Right lobe of liver (tissue), 6 donors: ENCODE data around the gene WNT16. TPM values are rescaled to one million over a fixed set of nuclear protein-coding genes. Genes with fewer than 3 reads are reported as not detected.

Source experiments
- ATAC-seq, 4 donors: fragments of 200-7000 bp; cut with Tn5 transposase; one replicate each; pipeline ENCODE4 v1.9.1; 2020; ENCODE audit warnings: mild to moderate bottlenecking in 4 of 4, moderate library complexity in 4 of 4
- DNase-seq, 3 donors: peaks; one replicate each; pipeline ENCODE4 v3.0.0-alpha.2; 2020
- H3K27ac ChIP-seq, 3 donors: fragments of 200-600 bp; one replicate each; pipeline ENCODE4 v1.8.0; 2022
- H3K27me3 ChIP-seq, 2 donors: fragments of 200-600 bp; one replicate each; pipeline ENCODE4 v1.8.0; 2022
- H3K36me3 ChIP-seq, 4 donors: fragments of 200-600 bp; sonication (generic) in 1 of 4; one replicate each; pipeline versions ENCODE4 v1.5.1 to v1.8.0; 2017 to 2022; ENCODE audit warnings: control low read depth in 1 of 4
- H3K4me1 ChIP-seq, 4 donors: fragments of 200-600 bp; sonication (generic) in 1 of 4; one replicate each; pipeline versions ENCODE4 v1.5.1 to v1.8.0; 2017 to 2022; ENCODE audit warnings: control low read depth in 1 of 4
- H3K4me3 ChIP-seq, 3 donors: fragments of 200-600 bp; one replicate each; pipeline ENCODE4 v1.8.0; 2022
- H3K9me3 ChIP-seq, 4 donors: fragments of 200-600 bp; sonication (generic) in 1 of 4; one replicate each; pipeline versions ENCODE4 v1.5.1 to v1.8.0; 2017 to 2022; ENCODE audit warnings: control low read depth in 1 of 4
- CTCF ChIP-seq, 4 donors: fragments of 200-600 bp in 3 of 4; fragments of 450-650 bp in 1 of 4; IDR thresholded peaks; one replicate each; pipeline versions ENCODE4 v1.5.1 to v1.8.0; 2016 to 2022; ENCODE audit warnings: antibody characterized with exemption in 4 of 4, mild to moderate bottlenecking in 2 of 4
- POLR2A ChIP-seq: fragments of 450-650 bp; IDR thresholded peaks from one replicate; pipeline ENCODE4 v1.6.1; 2017; ENCODE audit warnings: antibody characterized with exemption, mild to moderate bottlenecking
- WGBS: methylation state at CpG from one replicate; pipeline ENCODE4 v1.1.6; 2018; ENCODE audit warnings: low coverage, low lambda C conversion rate; ENCODE audit not compliant: insufficient coverage; ENCODE audit errors: missing lambda C conversion rate; 5-methylcytosine and 5-hydroxymethylcytosine counted together
- intact Hi-C, 2 donors: fragments of 100-400 bp; cut with DNase I; formaldehyde crosslinking; loops; one replicate each; pipeline versions ENCODE4 v1.11.2 to v1.14.1; 2022
- total RNA-seq, 6 experiments: library from RNA; depleted of rRNA in 2 of 6; stranded (reverse); fragments of >200 nt in 2 of 6; fragmentation: NEBNext Ultra II Directional in 3 of 6; extraction: Animal tissue kit (Norgen Biotek cat#: 25700) in 3 of 6; gene quantifications; one replicate each; pipeline versions ENCODE4 v1.1.0 to v1.2.4, GENCODE V29; 2016 to 2023
- donor health status: DM: no; HTN: yes; CAD: no.
- donor health status: DM: no; HTN: no; CAD: no.
- donor health status: DM: no; HTN: no; CAD: no.
- donor health status: DM: no; HTN: yes; CAD: no.
- donor health status: DM: no; HTN: yes; CAD: no.

WNT16 gene
- total RNA-seq, 6 experiments from 2014 or later: not detected

GRCh38 chr7:121331048-121331447 is 2.2 kb downstream of the WNT16 start:
- 63% methylated on average over 4 of the region's 4 CpGs for WGBS
- Histone ChIP-seq H3K27me3 (peaks cover 17 to 40% of the 10 kb centered on the region in 2 donors), H3K27ac (no peak overlapping the region), H3K36me3 (no peaks in the 10 kb centered on the region), H3K4me3 (no peak overlapping the region), H3K4me1 (peaks cover 0 to 18% (median 5%) of the 10 kb centered on the region in 4 donors), H3K9me3 (no peaks in the 10 kb centered on the region)
- ATAC-seq (no peak), DNase-seq (no peak)
- TF ChIP-seq CTCF (IDR thresholded peaks at IDR 0.05): no peak
- no peak for TF ChIP-seq POLR2A
- intact Hi-C loops: no loop called here

DNA sequence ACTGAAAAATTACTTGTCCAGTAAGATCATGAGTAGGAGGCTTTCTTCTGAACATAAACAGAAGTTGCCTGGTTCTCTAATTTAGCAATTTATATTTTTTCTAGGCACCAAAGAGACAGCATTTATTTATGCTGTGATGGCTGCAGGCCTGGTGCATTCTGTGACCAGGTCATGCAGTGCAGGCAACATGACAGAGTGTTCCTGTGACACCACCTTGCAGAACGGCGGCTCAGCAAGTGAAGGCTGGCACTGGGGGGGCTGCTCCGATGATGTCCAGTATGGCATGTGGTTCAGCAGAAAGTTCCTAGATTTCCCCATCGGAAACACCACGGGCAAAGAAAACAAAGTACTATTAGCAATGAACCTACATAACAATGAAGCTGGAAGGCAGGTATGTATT is 2.8 kb downstream of the WNT16 start:
- ATAC-seq (no peak), DNase-seq (no peak)
- intact Hi-C loops: no loop called here
- 52% methylated on average over 4 of the region's 5 CpGs for WGBS
- TF ChIP-seq POLR2A (no peak), CTCF (IDR thresholded peaks at IDR 0.05) (no peak)
- Histone ChIP-seq H3K4me1 (peaks cover 0 to 18% (median 5%) of the 10 kb centered on the region in 4 donors), H3K27ac (no peak overlapping the region), H3K9me3 (no peaks in the 10 kb centered on the region), H3K27me3 (peaks cover 17 to 40% of the 10 kb centered on the region in 2 donors), H3K36me3 (no peaks in the 10 kb centered on the region), H3K4me3 (no peak overlapping the region)

DNA sequence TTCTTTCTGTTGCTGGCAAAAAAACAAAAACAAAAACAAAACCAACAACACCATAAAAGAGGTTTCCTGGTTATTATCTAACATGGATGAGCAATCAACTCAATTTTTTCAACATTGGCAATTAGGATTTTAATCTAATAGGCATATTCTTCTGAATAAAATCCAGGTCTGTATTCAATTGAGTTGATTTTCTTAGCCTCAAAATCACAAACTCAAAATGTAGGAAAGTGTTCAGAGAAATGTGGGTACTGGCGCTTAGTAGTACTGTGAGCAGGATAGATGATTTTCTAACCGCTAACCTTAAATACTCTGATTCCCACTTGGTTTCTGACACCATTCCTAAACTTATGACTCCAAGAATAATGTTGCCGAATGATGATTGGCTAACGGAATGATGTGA is 5.6 kb downstream of the WNT16 start:
- Histone ChIP-seq H3K27me3 (peaks cover 17 to 29% of the 10 kb centered on the region in 2 donors), H3K4me1 (peaks cover 0 to 14% (median 5%) of the 10 kb centered on the region in 4 donors), H3K4me3 (no peak overlapping the region), H3K27ac (no peak overlapping the region), H3K36me3 (no peaks in the 10 kb centered on the region), H3K9me3 (no peaks in the 10 kb centered on the region)
- DNase-seq (no peak), ATAC-seq (no peak)
- TF ChIP-seq POLR2A (no peak), CTCF (IDR thresholded peaks at IDR 0.05) (no peak)
- intact Hi-C loops: no loop called here
- WGBS: 100% methylated on average over 4 of the region's 4 CpGs

DNA sequence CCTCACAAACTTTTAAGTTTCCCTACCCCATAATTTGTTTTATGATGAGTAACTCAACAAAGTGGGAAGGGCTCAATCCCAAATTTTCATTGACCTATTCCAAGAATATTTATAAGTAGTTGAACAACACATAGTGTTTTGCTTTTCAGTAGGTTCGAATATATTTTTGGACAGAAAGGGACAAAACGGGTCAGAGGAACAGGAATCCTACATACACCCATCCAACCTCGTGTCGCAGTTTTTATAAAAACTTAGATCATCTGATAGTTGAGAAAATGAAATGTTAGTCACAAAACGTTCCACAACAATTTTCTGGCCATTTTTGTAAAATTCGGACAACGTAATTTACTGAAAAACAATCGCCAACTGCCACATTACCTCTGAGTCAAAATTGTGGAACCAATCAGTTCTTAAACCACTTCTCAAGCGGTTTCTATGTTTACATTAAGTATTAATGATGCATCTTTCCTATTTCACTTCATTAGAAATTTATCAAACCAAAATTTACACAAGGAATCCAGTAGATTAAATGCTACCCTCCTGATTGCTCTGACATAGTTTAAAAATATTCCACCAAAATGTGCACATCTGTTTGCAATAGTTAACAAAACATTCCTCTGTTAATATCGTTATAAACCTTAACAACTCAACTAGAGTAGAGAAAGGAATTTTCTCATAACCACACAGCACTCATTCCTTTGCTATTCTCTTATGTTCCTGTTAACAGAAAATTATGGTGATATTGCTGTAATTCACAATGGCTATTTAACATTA is 6.3 kb downstream of the WNT16 start:
- DNase-seq: no peak
- Histone ChIP-seq H3K4me3 (no peak overlapping the region), H3K27me3 (peaks cover 13 to 23% of the 10 kb centered on the region in 2 donors), H3K4me1 (peaks cover 0 to 8% (median 1%) of the 10 kb centered on the region in 4 donors), H3K27ac (no peak overlapping the region), H3K9me3 (no peaks in the 10 kb centered on the region), H3K36me3 (no peaks in the 10 kb centered on the region)
- ATAC-seq: no peak
- 72% methylated on average over 10 of the region's 10 CpGs for WGBS
- no peak for TF ChIP-seq CTCF (IDR thresholded peaks at IDR 0.05)
- TF ChIP-seq POLR2A: no peak
- intact Hi-C loops: no loop called here
